ENCODE measurements around the gene ZFP3.
"Not testable (repeated sequence)": the region's sequence is repeated elsewhere in the genome, so short reads cannot be mapped to it uniquely, and the experiment has no call there.

Gene ZFP3

DNA sequence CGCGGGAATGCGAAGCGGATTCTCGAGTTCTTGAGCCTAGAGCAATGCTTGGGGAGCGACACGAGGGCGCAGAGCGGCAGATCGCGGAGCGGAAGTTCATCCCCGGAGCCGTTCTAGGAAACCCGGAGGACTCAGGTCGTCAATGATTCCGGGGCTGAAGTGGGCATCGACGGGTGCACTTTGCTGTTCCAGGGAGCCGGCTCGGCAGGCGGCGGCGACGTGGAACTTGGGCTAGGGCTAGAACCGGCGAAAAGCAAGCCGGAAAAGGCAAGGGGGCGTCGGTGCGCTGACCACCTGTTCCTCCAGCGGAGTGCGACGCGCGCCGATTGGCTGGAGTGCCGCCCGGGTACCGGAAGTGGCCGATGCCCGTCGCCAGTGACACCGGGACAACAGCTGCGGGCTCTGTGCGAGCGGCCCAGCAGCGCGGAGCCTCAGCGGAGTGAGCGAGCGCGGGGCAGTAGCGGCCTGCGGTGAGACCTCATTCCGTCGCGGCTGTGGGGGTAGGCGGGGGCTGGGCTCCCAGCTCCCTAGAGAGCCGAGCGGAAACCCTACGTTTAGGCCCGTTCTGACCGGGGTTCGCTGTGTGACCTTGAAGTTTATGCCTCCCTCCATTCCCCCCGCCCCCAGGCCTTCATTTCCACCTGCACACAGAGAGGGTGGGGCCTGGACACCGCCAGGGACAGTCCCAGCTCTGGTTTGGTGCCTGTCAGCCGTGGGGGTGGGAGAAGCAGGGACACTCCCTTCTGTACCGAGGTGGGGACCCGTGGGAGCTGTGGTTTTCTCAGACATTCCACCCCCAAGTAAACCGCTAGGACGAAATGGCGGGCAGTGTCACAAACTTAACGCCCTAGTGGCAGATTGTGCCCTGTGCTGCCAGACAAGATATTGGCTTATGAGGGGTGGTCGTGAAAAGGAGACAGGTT lies at the start of gene ZFP3:
Gene ZFP3, plus strand, starts transcription at position 362 of the 923 bp plus-strand sequence. CDS start 13,038 bp downstream, outside the sequence.
- TF ChIP-seq EZH2 (IDR thresholded peaks at IDR 0.05) = no peak
- no peak for TF ChIP-seq FOXP2 (optimal IDR thresholded peaks at IDR 0.05; ENCODE audit: control extremely low read depth, extremely low read length, insufficient read depth)
- no peak for TF ChIP-seq POLR2AphosphoS5 (IDR thresholded peaks at IDR 0.05; ENCODE audit: borderline replicate concordance, low read depth, low read length)
- Histone ChIP-seq H3K9me3 (ENCODE audit: low read depth, low read length) (no peaks in the 10 kb centered on the region), H3K36me3 (ENCODE audit: insufficient read depth, low read length) (no peaks in the 10 kb centered on the region; the same call in 1 of the 2 replicates), H3K27ac (peak within 1 kb of the TSS; percentile 31; the same call in 1 of the 2 replicates), H3K9ac (ENCODE audit: insufficient read length) (peak within 1 kb of the TSS; percentile 79), H3K4me3 (peak within 1 kb of the TSS; percentile 82)
- DNase-seq (ENCODE audit: low read depth, low spot score) = no peak

DNA sequence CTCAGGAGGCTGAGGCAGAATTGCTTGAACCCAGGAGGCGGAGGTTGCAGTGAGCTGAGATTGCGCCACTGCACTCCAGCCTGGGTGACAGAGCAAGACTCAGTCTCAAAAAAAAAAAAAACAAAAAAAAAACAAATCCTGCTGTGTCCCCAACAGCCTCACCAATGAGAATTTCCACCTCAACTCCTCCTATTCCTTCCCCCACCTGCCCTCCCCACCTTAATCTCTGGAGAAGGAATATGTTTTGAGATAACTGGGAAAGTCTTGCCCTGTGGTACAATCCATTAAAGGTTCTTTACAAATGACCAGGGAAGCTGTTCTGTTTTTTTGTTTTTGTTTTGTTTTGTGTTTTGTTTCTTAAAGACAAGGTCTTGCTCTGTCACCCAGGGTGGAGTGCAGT lies 48.1 kb upstream of the ZFP3 start:
- H3K9me3 ChIP-seq (ENCODE audit: low read depth, low read length); H3K27ac ChIP-seq; H3K36me3 ChIP-seq (ENCODE audit: insufficient read depth, low read length); DNase-seq (ENCODE audit: low read depth, low spot score); H3K4me3 ChIP-seq; H3K9ac ChIP-seq (ENCODE audit: insufficient read length): not testable (repeated sequence)

DNA sequence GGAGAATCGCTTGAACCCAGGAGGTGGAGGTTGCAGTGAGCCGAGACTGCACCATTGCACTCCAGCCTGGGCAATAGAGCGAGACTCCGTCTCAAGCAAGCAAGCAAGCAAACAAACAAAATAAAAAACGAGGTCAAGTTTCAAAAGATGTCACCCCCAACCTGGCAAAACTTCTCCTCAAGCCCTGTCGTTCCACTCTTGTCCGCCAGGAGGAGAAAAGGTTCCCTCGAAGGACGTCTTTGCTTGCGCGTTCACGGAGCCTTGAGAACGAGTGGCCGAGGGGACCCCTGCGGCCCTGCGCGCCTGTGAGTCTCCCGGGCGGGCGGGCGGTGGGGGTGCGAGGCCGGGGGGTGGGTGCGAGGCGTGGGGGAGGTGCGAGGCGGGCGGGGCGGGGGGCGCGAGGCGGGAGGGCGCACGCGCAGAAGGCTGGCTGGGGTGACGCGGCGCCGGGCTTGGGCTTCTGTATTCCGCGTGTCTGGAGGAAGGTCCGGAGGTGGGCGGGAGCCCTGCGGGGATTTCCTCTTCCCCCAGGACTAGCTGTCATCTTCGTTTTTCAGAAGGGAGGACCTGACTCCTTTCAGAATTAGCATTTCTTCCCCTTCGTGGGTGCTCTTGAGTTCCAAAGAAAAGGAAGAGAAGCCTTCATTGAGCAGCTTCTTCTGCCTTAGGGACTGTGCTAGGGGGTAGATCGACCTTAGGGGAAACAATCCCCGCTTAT lies 46.7 kb upstream of the ZFP3 start:
- H3K4me3 ChIP-seq = peak overlapping the region; percentile 79
- H3K27ac ChIP-seq = peak overlapping the region; percentile 61
- no peaks in the 10 kb centered on the region for H3K36me3 ChIP-seq (ENCODE audit: insufficient read depth, low read length)
- H3K9ac ChIP-seq (ENCODE audit: insufficient read length) = peak overlapping the region; percentile 68
- H3K9me3 ChIP-seq (ENCODE audit: low read depth, low read length) = no peaks in the 10 kb centered on the region
- no peak for DNase-seq (ENCODE audit: low read depth, low spot score)
- no peak for TF ChIP-seq EZH2 (IDR thresholded peaks at IDR 0.05)
- no peak for TF ChIP-seq FOXP2 (optimal IDR thresholded peaks at IDR 0.05; ENCODE audit: control extremely low read depth, extremely low read length, insufficient read depth)
- no peak for TF ChIP-seq POLR2AphosphoS5 (IDR thresholded peaks at IDR 0.05; ENCODE audit: borderline replicate concordance, low read depth, low read length)

DNA sequence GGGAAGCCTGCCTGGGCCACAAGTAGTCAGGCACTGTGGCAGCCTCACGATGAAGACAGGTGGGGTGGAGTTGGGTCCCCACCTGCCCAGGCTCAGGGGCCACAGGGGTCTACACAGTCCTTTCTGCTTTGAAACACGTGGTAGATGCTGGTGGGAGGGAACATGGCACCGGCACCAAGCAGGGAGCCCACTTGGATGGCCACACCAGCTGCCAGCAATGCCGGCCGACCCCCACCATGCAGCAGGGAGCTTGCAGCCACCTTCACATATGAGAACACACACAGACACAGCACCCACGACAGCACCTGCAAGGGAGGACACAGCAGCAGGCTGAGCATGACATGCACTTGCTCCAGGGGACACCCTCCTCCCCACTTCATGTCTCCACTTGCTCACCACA lies 45.4 kb upstream of the ZFP3 start:
- H3K9me3 ChIP-seq (ENCODE audit: low read depth, low read length) = no peaks in the 10 kb centered on the region
- DNase-seq (ENCODE audit: low read depth, low spot score) = no peak
- no peak overlapping the region for H3K4me3 ChIP-seq
- H3K9ac ChIP-seq (ENCODE audit: insufficient read length) = no peak overlapping the region
- no peak for TF ChIP-seq POLR2AphosphoS5 (IDR thresholded peaks at IDR 0.05; ENCODE audit: borderline replicate concordance, low read depth, low read length)
- no peak for TF ChIP-seq FOXP2 (optimal IDR thresholded peaks at IDR 0.05; ENCODE audit: control extremely low read depth, extremely low read length, insufficient read depth)
- no peak for TF ChIP-seq EZH2 (IDR thresholded peaks at IDR 0.05)
- H3K36me3 ChIP-seq (ENCODE audit: insufficient read depth, low read length) = no peaks in the 10 kb centered on the region
- H3K27ac ChIP-seq = no peak overlapping the region

DNA sequence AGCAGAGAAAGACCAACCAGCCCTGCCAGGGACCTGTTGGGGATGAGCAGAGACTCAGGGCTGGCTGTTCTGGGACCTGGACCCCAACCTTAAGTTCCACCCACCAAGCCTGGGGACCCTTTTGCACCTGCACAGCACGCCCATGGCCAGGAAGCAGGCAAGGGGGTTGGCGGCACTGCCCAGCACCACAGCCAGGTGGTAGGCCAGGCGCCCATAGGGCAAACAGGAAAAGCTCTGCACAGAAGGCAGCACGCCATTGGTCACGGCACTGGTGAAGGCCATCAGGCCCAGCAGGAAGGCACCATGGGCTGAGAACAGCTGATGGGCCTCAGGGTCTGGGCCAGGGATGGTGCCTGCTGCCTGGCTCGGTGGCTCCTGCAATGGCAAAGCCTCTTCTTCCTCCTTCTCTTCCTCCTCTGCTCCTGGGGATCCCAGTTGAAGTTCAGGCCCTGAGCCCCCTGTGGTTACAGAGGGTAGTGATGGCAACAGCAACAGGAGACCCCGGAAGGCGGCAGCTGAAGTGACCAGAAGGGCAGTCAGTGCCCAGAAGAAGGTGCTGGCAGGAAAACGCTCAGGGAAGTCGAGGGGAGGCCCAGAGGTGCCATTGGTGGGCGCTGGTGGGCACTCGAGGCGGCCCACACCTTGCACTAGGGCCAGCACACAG lies 44.8 kb upstream of the ZFP3 start:
- H3K9me3 ChIP-seq (ENCODE audit: low read depth, low read length) = no peaks in the 10 kb centered on the region
- TF ChIP-seq POLR2AphosphoS5 (IDR thresholded peaks at IDR 0.05; ENCODE audit: borderline replicate concordance, low read depth, low read length) = no peak
- TF ChIP-seq FOXP2 (optimal IDR thresholded peaks at IDR 0.05; ENCODE audit: control extremely low read depth, extremely low read length, insufficient read depth) = no peak
- TF ChIP-seq EZH2 (IDR thresholded peaks at IDR 0.05) = no peak
- H3K27ac ChIP-seq = no peak overlapping the region
- no peak overlapping the region for H3K4me3 ChIP-seq
- DNase-seq (ENCODE audit: low read depth, low spot score) = no peak
- H3K9ac ChIP-seq (ENCODE audit: insufficient read length) = no peak overlapping the region
- no peaks in the 10 kb centered on the region for H3K36me3 ChIP-seq (ENCODE audit: insufficient read depth, low read length)

DNA sequence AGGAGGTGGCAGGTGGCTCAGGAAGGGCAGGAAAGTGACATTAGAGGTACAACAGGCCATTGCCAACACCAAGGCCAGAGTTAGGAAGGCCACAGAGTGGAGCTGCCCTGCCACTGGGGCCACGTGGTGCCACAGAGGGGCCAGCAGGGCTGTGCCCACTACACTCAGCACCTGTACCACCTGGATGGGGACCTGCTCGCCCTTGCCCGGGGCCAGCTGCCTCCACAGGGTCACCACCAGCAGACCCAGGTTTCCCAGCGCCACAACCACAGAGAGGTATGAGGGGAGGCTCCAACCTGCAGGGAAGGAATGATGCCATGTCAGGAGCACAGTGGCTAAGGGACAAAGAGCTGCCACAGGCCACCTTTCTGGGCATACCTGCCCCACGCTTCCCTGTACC lies 44.2 kb upstream of the ZFP3 start:
- Histone ChIP-seq H3K36me3 (ENCODE audit: insufficient read depth, low read length) (no peaks in the 10 kb centered on the region), H3K4me3 (no peak overlapping the region), H3K27ac (no peak overlapping the region), H3K9ac (ENCODE audit: insufficient read length) (no peak overlapping the region), H3K9me3 (ENCODE audit: low read depth, low read length) (no peaks in the 10 kb centered on the region)
- DNase-seq (ENCODE audit: low read depth, low spot score) = no peak
- no peak for TF ChIP-seq FOXP2 (optimal IDR thresholded peaks at IDR 0.05; ENCODE audit: control extremely low read depth, extremely low read length, insufficient read depth)
- no peak for TF ChIP-seq POLR2AphosphoS5 (IDR thresholded peaks at IDR 0.05; ENCODE audit: borderline replicate concordance, low read depth, low read length)
- TF ChIP-seq EZH2 (IDR thresholded peaks at IDR 0.05) = no peak

DNA sequence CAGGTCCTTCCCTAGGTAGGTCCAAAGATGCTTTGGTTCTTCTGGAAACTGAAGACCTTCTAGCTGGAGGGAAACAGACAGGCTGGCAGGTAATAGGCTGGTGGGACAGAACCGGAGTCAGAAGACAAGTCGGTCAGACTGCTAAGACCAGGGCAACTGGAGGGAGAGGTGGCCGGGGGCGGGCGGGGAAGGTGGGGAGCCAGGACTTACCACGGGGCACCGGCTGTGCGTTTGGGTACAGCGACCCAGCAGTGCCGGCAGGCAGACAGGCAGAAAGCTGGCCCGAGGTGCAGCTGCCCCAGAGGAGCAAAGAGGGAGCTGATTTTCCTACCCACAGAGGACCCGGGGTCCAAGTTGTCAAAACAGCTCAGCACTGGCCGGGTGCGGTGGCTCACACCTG lies 43.6 kb upstream of the ZFP3 start:
- H3K9ac ChIP-seq (ENCODE audit: insufficient read length) = no peak overlapping the region
- no peak overlapping the region for H3K4me3 ChIP-seq
- DNase-seq (ENCODE audit: low read depth, low spot score) = no peak
- no peaks in the 10 kb centered on the region for H3K36me3 ChIP-seq (ENCODE audit: insufficient read depth, low read length)
- no peaks in the 10 kb centered on the region for H3K9me3 ChIP-seq (ENCODE audit: low read depth, low read length)
- no peak for TF ChIP-seq POLR2AphosphoS5 (IDR thresholded peaks at IDR 0.05; ENCODE audit: borderline replicate concordance, low read depth, low read length)
- TF ChIP-seq FOXP2 (optimal IDR thresholded peaks at IDR 0.05; ENCODE audit: control extremely low read depth, extremely low read length, insufficient read depth) = no peak
- TF ChIP-seq EZH2 (IDR thresholded peaks at IDR 0.05) = no peak
- no peak overlapping the region for H3K27ac ChIP-seq

DNA sequence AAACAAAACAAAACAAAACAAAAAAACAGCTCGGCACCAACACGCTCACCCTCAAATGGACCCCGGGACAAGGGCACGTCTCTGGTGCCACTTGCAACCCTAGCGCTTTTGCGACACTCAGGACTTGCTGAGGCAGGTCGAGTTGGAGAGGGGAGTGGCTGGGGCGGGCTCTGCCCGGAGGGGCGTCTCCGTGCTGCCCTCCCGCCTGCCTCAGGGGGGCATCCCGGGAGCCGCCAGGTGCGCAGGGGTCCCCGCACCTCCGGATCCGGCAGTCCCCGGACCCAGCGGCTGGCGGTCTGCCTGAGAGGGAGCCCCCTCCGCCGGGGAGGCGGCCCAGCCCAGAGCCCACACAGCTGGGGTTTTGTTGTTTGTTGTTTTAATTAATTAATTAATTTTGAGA lies 43.0 kb upstream of the ZFP3 start, which contains the start of gene SLC52A1:
Gene SLC52A1, minus strand, starts transcription at position 112 of the 400 bp plus-strand sequence. CDS start 820 bp downstream, outside the sequence.
- Histone ChIP-seq H3K4me3 (no peak within 1 kb of the TSS), H3K27ac (no peak within 1 kb of the TSS), H3K9me3 (ENCODE audit: low read depth, low read length) (no peaks in the 10 kb centered on the region), H3K9ac (ENCODE audit: insufficient read length) (no peak within 1 kb of the TSS), H3K36me3 (ENCODE audit: insufficient read depth, low read length) (no peaks in the 10 kb centered on the region)
- TF ChIP-seq EZH2 (IDR thresholded peaks at IDR 0.05) (no peak), POLR2AphosphoS5 (IDR thresholded peaks at IDR 0.05; ENCODE audit: borderline replicate concordance, low read depth, low read length) (no peak), FOXP2 (optimal IDR thresholded peaks at IDR 0.05; ENCODE audit: control extremely low read depth, extremely low read length, insufficient read depth) (no peak)
- no peak for DNase-seq (ENCODE audit: low read depth, low spot score)

All from SK-N-MC (cell line).